8988T (cell line): Measurements from ENCODE around the gene TNS2.

Source experiments
- DNase-seq: peaks from one replicate; pipeline ENCODE4 v3.0.0; 2011

TNS2 gene

GRCh38 chr12:53044896-53045695 is 4.8 kb upstream of the TNS2 start:
- DNase-seq: peak; percentile 20

GRCh38 chr12:53045696-53046045 is 4.2 kb upstream of the TNS2 start:
- no peak for DNase-seq

GRCh38 chr12:53046655-53047220 is 3.1 kb upstream of the TNS2 start:
- peak; percentile 83 for DNase-seq

GRCh38 chr12:53047221-53048032 is 2.4 kb upstream of the TNS2 start:
- DNase-seq: peak; percentile 91

GRCh38 chr12:53048033-53048779 is 1.7 kb upstream of the TNS2 start:
- DNase-seq: peak; percentile 79

- DNase-seq: peak; percentile 32
Observed at GRCh38 chr12:53048780-53049401, 974 bp upstream of the TNS2 start.

- DNase-seq: no peak
Observed at GRCh38 chr12:53050426-53051057, 677 bp downstream of the TNS2 start.

GRCh38 chr12:53051058-53051880 is 1.4 kb downstream of the TNS2 start:
- DNase-seq: peak; percentile 4

DNA sequence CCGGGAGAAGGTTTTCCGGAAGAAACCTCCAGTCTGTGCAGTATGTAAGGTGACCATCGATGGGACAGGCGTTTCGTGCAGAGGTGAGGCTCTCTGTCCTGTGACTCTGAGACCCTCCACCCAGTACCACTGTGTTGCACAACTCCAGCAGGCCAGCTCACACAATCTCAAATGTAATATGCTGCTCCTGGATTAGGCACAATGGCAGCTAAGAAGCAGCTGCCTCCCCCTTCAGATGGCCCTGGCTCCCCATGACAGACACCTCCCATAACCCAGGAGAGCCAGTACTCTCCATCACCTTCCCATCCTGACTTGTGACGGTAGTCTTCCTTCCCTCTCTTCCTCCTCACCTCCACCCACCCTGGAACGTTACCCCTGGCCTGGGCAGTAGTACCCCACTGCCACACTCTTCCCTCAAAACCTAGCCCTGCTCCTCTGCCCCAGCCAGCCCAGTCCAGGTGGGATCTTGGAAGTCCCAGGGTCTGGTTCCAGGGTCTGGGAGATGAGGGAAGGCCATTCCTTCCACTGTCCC is 2.1 kb downstream of the TNS2 start:
- DNase-seq: no peak

DNA sequence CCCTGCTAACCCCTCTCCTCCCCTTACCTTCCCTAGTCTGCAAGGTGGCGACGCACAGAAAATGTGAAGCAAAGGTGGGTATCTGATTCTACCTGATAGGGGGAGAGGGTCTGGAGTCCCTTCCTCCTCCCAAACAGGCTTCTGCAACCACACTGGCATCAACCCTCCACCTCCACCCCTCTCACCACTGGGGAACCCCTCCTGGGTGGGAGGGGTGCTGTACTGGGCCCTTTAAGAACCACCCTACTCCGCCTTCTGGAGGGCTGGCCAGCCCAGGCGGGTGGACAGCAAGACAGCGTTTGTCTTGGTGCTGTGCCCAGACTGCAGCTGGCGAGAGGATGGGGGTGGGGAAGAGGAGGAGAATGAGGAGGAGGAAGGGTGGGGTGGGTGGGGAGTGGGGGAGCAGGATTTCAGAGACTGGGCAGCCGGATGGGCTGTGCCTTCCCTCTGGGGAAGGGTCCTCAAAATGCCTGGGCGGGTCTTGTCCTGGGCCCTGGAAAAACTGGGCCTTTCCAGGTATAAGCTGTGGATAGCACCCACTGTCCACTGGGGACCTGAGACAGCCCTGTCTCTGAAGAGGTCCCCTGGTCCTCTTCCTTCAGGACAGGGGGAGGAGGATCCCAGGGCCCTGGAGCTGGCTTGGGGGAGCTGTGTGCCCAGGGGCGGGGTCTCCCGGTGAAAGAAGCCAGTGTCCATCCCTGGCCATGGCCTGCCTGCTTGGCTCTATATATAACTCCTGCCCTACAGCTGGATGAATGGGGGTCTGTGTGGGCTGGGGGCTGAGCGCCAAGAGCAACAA is 2.8 kb downstream of the TNS2 start:
- no peak for DNase-seq

DNA sequence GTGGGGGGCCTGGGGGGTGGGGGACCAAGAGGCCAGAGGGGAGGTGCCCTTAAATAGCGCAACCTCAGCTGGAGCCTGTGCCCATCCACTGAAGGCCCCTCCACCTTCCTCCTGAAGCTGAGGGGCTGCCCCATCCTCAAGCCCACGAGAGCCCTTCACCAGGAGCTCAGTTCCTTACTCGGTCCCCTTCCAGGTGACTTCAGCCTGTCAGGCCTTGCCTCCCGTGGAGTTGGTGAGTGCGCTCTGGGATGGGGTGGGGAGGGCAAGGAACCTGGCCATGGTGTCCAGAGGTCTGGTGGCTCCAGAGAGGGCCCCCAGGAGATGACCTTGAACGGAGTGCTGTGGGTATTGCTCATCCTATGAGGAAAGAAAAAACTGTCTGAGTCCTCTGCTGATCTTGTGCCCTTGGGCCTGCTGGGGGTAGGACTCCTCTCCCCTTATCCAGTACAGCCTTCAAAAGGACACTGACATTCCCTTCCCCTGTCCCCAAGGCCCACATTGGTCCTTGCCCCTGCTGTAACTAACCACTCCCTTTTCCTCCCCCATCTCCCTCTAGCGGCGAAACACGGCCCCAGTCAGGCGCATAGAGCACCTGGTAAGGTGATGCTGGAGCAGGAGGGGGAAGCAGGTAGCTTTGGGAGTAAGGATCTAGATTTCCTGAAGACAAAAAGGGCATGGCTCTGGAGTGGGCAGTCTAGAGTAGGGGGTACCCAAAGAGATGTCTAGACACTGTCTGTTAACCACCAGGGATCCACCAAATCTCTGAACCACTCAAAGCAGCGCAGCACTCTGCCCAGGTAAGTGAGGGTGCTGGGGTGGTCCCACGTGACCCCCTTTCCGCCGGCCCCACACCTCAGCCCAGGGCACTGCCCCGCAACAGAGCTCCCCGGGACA is 3.6 kb downstream of the TNS2 start:
- peak; percentile 11 for DNase-seq

DNA sequence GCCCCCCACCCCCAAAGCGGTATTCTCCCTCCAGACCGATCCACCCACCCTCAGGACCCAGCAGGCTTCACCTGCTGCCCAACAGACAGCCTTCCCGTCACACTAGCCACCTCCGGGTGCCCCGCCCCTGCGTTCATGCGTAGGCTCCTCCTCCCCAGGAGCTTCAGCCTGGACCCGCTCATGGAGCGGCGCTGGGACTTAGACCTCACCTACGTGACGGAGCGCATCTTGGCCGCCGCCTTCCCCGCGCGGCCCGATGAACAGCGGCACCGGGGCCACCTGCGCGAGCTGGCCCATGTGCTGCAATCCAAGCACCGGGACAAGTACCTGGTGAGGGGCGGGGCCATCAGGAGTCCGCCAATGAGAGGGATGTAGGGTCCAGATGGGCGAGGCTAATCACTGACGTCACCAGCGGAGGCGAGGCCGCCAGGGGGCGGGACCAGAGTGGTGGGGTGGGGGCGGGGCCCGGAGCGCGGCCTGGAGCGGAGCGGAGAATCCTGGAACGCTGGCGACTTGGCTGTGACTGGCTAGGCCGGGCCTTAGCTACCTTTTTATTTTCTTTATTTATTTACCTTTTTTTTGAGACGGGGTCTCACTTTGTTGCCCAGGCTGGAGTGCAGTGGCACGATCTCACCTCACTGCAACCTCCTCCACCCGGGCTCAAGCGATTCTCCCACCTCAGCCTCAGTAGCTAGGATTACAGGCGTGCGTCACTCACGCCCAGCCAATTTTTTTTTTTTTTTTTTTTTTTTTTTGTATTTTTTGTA is 4.4 kb downstream of the TNS2 start:
- peak; percentile 83 for DNase-seq

GRCh38 chr12:53055471-53056266 is 5.8 kb downstream of the TNS2 start:
- DNase-seq: no peak

DNA sequence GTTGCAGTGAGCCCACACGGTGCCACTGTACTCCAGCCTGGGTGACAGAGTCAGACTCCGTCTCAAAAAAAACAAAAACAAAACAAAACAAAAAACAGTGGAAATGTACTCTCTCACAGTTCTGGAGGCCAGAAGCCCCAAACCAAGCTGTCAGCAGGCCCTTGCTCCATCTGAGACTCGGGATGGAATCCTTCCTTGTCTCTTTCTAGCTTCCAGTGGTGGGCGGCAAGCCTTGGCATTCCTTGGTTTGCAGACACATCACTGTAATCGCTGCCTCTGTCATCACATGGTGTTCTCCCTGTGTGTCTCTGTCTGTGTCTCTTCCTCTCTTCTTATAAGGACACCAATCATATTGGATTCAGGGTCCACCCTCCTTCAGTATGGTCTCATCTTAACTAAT is 6.4 kb downstream of the TNS2 start:
- DNase-seq: no peak

- no peak for DNase-seq
Observed at GRCh38 chr12:53056901-53057300, 7.0 kb downstream of the TNS2 start.

GRCh38 chr12:53057816-53058500 is 8.1 kb downstream of the TNS2 start:
- no peak for DNase-seq
